Measurements from ENCODE around the gene FSD1.
A peak's percentile ranks its signal among the peaks of the same experiment; 100 is the strongest.
"Not testable (repeated sequence)": the region's sequence is repeated elsewhere in the genome, so short reads cannot be mapped to it uniquely, and the experiment has no call there.

FSD1 gene

GRCh38 chr19:4286141-4286540, 18.3 kb upstream of the FSD1 start:
- not testable (repeated sequence) for DNase-seq

- DNase-seq: no peak
Observed at GRCh38 chr19:4288091-4288777, 16.2 kb upstream of the FSD1 start.

DNA sequence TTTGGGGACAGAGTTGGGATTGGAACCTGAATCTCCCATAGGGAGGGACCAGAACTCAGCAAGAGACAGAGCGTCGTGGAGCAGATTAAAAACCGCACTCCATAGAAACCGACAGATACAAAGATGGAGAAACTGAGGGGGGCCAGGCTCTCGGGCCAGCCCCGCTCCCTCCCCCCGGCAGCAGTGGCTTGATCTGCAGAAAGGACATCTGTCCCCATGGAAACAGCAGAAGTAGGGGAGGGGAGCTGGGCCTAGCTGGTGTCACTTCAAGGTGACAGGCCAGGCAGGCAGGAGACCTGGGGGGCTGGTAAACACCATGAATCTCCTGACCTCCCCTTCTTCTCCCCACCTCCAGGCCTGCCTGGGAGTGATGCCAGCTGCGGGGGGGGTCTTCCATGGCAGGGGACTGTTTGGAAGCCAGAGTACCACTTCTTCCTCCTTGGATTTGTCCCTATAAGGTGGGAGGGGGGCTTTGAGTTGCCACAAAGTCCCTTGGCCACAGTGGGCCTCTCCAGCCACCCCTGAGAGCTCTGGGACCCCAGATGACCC, 13.1 kb upstream of the FSD1 start:
- no peak for DNase-seq

- DNase-seq: no peak
Observed at GRCh38 chr19:4292515-4292914, 11.9 kb upstream of the FSD1 start.

DNA sequence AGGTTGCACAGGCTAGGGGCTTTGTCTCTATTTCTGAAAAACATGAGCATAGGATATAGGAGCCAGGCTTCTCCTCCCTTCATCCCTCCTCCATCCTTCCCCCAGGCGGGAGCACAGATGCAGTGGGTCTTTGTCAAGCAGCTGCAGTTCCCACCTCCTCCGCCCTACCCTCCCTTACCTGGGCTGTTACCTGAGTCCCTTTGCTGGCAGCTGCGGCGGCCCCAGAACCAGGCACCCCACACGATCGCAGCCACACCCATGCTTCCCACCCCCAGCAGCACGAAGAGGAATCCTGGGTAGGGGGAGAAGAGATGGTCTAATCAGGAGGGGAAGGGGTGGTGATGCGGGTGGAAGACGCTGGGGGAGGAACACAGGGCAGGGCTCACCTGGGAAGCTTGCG, 10.0 kb upstream of the FSD1 start:
- no peak for DNase-seq

DNA sequence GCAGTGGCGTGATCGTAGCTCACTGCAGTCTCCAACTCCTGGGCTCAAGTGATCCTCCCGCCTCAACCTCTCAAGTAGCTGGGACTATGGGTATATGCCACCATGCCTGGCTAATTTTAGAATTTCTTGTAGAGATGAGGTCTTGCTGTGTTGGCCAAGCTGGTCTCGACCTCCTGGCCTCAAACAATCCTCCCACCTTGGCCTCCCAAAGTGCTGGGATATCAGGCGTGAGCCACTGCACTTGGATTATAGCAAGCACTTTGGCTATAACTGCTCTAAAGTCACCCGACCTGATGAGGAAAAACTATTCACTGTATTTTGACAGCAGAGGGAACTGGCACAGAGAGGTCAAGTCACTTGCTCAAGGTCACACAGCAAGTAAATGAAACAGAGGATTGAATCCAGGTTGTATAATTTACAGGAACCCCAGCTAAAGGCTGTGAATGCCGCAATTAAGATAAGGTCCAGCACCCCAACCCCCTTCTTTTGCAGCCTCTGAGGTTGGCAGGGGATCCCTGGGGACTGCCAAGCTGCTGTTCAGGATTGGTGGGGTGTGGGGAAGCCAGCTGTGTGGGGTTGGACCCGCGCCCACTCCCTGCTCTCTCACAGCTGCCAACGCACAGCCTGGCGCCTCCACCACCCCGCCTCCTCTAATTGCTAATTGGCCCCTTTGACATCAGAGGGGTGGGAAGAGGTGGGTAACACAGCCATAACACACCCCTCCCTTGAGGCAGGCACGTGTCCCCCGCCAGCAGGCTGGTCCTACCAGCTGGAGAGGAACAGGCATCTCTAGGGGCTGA, 8.2 kb upstream of the FSD1 start:
- peak; percentile 66 to 68 for DNase-seq

GRCh38 chr19:4297901-4298809, 6.2 kb upstream of the FSD1 start:
- peak; percentile 12 to 30 for DNase-seq

GRCh38 chr19:4298810-4299550, 5.4 kb upstream of the FSD1 start:
- no peak for DNase-seq

DNA sequence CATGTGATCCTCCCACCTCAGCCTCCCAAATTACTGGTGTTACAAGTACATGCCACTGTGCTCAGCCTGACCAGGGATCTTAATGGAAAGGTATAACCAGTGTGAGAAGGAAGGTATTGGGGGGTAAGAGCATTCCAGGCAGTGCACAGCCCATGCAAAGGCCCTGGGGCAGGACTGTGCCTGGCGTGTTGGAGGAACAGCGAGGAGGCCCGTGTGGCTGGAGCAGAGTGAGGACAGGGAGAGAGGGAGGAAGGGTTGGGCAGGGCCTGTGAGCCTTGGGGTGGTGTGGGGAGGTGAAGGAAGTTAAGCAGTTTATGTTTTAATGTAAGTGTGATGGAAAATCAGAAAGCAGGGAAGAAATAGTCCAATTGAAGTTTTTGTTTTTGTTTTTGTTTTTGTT, 3.8 kb upstream of the FSD1 start:
- DNase-seq: no peak

DNA sequence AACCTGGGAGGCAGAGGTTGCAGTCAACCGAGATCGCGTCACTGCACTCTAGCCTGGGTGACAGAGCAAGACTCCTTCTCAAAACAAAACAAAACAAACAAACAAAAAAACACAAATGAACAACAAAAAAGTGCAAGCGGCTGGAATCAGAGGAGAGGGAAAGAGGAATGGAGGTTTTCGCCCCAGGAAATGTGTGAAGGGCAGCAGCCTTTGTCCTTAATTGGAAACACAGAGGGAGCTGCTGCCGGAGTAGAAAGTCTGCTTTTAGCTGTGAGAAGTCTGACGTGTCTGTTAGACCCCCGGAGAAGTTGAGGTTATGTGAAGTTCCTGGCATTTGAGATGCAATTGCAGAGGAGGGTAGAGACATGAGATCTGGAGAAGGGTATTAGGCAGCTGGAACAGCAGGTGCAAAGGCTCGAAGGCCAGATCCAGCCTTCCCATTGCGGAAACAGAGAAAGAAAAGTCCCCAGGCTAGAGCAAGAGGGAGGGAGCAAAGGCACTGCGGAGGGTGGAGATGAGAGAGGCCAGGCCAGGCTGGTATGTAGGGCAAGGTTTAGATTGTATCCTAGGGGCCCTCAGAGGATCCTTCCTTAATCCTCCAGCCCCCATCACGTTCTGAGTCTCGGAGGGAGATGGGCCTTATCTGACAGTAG, 2.7 kb upstream of the FSD1 start:
- peak; percentile 22 to 46 for DNase-seq

DNA sequence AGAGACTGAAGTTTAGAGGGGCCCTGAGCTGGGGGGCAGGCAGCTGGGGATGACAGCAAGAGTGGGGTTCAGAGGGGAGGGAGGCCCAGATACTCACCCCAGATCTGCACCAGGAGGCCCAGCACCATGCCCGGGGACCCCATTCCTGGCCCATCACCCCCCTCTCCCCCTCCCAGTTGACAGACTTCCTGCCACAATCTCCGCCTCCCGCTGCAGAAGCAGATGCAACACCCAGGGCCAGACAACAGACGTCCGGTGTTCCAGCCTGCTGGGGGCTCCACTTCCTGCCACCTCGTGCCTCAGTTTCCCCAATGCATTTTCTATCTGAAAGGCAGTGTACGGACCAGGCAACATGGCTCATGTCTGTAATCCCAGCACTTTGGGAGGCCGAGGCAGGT, 2.2 kb upstream of the FSD1 start, which contains the start of gene TMIGD2:
Gene TMIGD2, minus strand, starts transcription at position 147 of the 398 bp plus-strand sequence. Its CDS starts 4 bp downstream, at position 143.
- DNase-seq: no peak

- no peak for DNase-seq
Observed at GRCh38 chr19:4303819-4304537, 420 bp upstream of the FSD1 start.

- no peak for DNase-seq
Observed at GRCh38 chr19:4305257-4305612, 837 bp downstream of the FSD1 start.

DNA sequence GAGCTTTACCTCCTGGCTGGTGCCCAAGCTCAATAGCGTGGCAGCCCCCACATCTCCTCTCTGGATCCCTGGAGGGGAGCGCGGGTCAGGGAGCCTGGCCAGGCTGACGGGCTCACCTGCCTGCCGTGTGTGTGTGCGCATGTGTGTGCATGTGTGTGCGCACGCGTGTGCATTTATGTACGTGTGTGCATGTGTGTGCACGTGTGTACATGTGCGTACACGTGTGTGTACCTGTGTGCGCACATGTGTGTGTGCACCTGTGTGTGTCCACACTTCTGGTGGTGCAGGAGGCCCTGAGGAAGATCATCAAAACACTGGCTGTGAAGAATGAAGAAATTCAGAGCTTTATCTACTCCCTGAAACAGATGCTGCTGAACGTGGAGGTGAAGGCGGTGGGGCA, 1.3 kb downstream of the FSD1 start:
- no peak for DNase-seq

DNA sequence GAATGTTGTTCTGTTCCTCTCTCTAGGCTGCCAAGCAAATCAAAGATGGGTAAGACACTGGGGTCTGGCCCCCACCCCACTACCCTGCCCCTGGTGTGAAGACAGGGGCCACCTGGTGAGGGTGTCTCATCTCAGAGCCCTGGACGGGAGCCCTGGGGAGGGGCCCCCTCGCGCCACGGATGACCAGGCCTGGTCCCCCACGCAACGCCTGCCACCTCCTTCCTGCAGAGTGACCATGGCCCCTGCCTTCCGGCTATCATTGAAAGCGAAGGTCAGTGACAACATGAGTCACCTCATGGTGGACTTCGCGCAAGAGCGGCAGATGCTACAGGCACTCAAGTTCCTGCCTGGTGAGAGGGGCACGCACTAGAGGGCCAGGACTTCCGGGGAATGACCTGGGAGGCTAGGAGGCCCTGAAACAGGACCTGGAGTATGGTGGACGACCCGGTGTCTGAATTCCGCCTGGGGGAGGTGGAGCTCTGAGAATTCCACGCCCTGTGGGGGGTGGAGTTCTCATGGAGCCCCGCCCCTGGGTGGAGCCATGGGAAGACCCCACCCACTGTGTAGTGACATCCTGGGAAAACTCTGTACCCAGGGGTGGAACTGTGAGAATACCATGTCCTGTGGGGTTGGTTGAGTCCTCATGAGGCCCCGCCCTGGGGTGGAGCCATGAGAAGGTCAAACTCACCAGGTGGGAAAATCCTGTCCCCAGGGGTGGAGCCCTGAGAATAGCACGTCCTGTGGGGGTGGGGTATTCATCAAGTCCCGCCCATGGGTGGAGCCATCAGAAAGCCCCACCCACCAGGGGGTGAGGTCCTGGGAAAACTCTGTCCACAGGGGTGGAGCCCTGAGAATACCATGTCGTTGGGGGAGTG, 6.1 kb downstream of the FSD1 start:
- DNase-seq: peak in 1 of 2 experiments; percentile 38

GRCh38 chr19:4313847-4314490, 9.6 kb downstream of the FSD1 start:
- DNase-seq: no peak

- DNase-seq: no peak
Observed at GRCh38 chr19:4316956-4317355, 12.6 kb downstream of the FSD1 start.

- DNase-seq: no peak
Observed at GRCh38 chr19:4318460-4318859, 14.1 kb downstream of the FSD1 start.

GRCh38 chr19:4319067-4319718, 14.8 kb downstream of the FSD1 start:
- no peak for DNase-seq

Measured in SHP77 (cell line).